Panc1 (cell line): ENCODE data around the gene HTN3. TPM values are rescaled to one million over a fixed set of nuclear protein-coding genes. Genes with fewer than 3 reads are reported as not detected.
"Not testable (repeated sequence)": the region's sequence is repeated elsewhere in the genome, so short reads cannot be mapped to it uniquely, and the experiment has no call there.

Source experiments
- ATAC-seq: fragments of 200-7000 bp; cut with Tn5 transposase; 2 replicates; pipeline ENCODE4 v1.9.1; 2020; ENCODE audit warnings: mild to moderate bottlenecking, moderate library complexity
- Bru-seq: library from RNA; stranded (reverse); fragments of 400-500 nt; gene quantifications from one replicate; lab custom pipeline; 2021; lab: Mats Ljungman, UMichigan
- BruChase-seq, 2 experiments: library from RNA; stranded (reverse); fragments of 400-500 nt; gene quantifications; one replicate each; lab custom pipeline; 2021; lab: Mats Ljungman, UMichigan
- BruUV-seq: library from RNA; stranded (reverse); fragments of 400-500 nt; replicated peaks from 2 replicates; lab custom pipeline; 2021; lab: Mats Ljungman, UMichigan
- CTCF ChIA-PET: fragments of 300-600 bp; sonication (Branson Sonifier 250); formaldehyde crosslinking; loops from one replicate; lab custom pipeline; 2022; ENCODE audit warnings: antibody characterized with exemption; lab: Charles Lee
- POLR2A ChIA-PET: fragments of 300-600 bp; sonication (Branson Sonifier 250); formaldehyde crosslinking; loops from one replicate; lab custom pipeline; 2022; ENCODE audit warnings: antibody characterized with exemption; lab: Charles Lee
- DNase-seq: peaks from one replicate; pipeline ENCODE4 v3.0.0-alpha.2; 2010; ENCODE audit warnings: low read depth, low spot score
- H3K27ac ChIP-seq: 2 replicates; pipeline ENCODE4 v1.5.1; 2011; ENCODE audit warnings: mild to moderate bottlenecking, low read length, inconsistent platforms
- H3K27me3 ChIP-seq: fragments of 200-500 bp; sonication (Bioruptor generic); 2 replicates; pipeline ENCODE4 v1.6.0; 2014; ENCODE audit warnings: low read length, inconsistent platforms; ENCODE audit not compliant: control insufficient read depth, insufficient read depth
- H3K36me3 ChIP-seq: fragments of 200-500 bp; sonication (Bioruptor generic); 2 replicates; pipeline ENCODE4 v1.5.1; 2014; ENCODE audit warnings: inconsistent platforms, mild to moderate bottlenecking, low read length, moderate library complexity; ENCODE audit not compliant: control insufficient read depth, insufficient read depth
- H3K4me1 ChIP-seq: 2 replicates; pipeline ENCODE4 v1.5.1; 2011; ENCODE audit warnings: inconsistent platforms, mild to moderate bottlenecking, low read length, moderate library complexity; ENCODE audit not compliant: control insufficient read depth, insufficient read depth
- H3K4me3 ChIP-seq, 2 experiments: 2 replicates each; pipeline ENCODE4 v1.5.1; 2011 to 2012; ENCODE audit warnings: low read depth in 2 of 2, low read length in 2 of 2, mild to moderate bottlenecking in 2 of 2, inconsistent platforms in 1 of 2, moderate library complexity in 1 of 2
- H3K9me3 ChIP-seq: fragments of 200-500 bp; sonication (Bioruptor generic); 2 replicates; pipeline ENCODE4 v1.5.1; 2014; ENCODE audit warnings: low read depth, mild to moderate bottlenecking, inconsistent platforms, low read length, moderate library complexity; ENCODE audit not compliant: control insufficient read depth, insufficient read depth
- CTCF ChIP-seq: fragments of 450-650 bp; IDR thresholded peaks from 2 replicates; pipeline ENCODE4 v1.5.1; 2017; ENCODE audit warnings: mild to moderate bottlenecking
- POLR2AphosphoS5 ChIP-seq: IDR thresholded peaks from 2 replicates; pipeline ENCODE4 v1.6.1; 2012; ENCODE audit warnings: mild to moderate bottlenecking, low read depth, low read length, moderate library complexity
- REST ChIP-seq, 2 experiments: IDR thresholded peaks; 2 replicates each; pipeline ENCODE4 v1.6.1; 2011 to 2012; ENCODE audit warnings: low read depth in 2 of 2, control low read depth in 1 of 2, low read length in 1 of 2, mild to moderate bottlenecking in 1 of 2, moderate library complexity in 1 of 2; ENCODE audit not compliant: insufficient read depth in 1 of 2
- SIN3A ChIP-seq: IDR thresholded peaks from 2 replicates; pipeline ENCODE4 v1.6.1; 2012; ENCODE audit warnings: low read depth, mild to moderate bottlenecking, low read length, moderate library complexity, borderline replicate concordance; ENCODE audit not compliant: insufficient read depth
- TCF7L2 ChIP-seq: IDR thresholded peaks from 2 replicates; pipeline ENCODE4 v1.6.1; 2011; ENCODE audit warnings: mild to moderate bottlenecking, low read depth, low read length, inconsistent platforms
- in situ Hi-C: cut with HindIII; loops from 2 replicates; pipeline ENCODE4 v1.10.0; 2016; ENCODE audit warnings: low sequenced_read_pairs, low pct_unique_long_range_greater_than_20kb
- intact Hi-C: fragments of 100-400 bp; cut with micrococcal nuclease; formaldehyde crosslinking; loops from one replicate; pipeline ENCODE4 v1.10.0; 2022; ENCODE audit not compliant: unreplicated experiment
- long read RNA-seq: library from polyadenylated mRNA; unstranded; transcript quantifications from one replicate; pipeline ENCODE4 v2.0.0, GENCODE V29; 2021; ENCODE audit not compliant: unreplicated experiment
- polyA plus RNA-seq: library from polyadenylated mRNA; unstranded; fragments of >200 nt; gene quantifications from one replicate; pipeline ENCODE4 v1.2.1, GENCODE V29; 2012; ENCODE audit warnings: missing spikeins; ENCODE audit not compliant: insufficient read length
- total RNA-seq: library from RNA; stranded (reverse); gene quantifications from one replicate; pipeline ENCODE4 v1.2.1, GENCODE V29; 2021; ENCODE audit not compliant: unreplicated experiment

Gene HTN3
- total RNA-seq (not detected), Bru-seq, nascent RNA (not detected), BruChase-seq, experiment 1, labeled RNA remaining after a 2-hour chase (not detected), BruChase-seq, experiment 2, labeled RNA remaining after a 6-hour chase (not detected)
- not detected for polyA plus RNA-seq
- long read RNA-seq: 0 reads

- ATAC-seq, H3K4me3 ChIP-seq, DNase-seq, H3K36me3 ChIP-seq, in situ Hi-C loops, BruUV-seq, intact Hi-C loops, POLR2A ChIA-PET, H3K27me3 ChIP-seq, H3K4me1 ChIP-seq, CTCF ChIA-PET, H3K9me3 ChIP-seq, H3K27ac ChIP-seq: not testable (repeated sequence)
These were observed at the start of gene HTN3 for GRCh38 chr4:70028159-70028558. HTN3 (plus strand) TSS chr4:70028459; CDS start chr4:70030741, 2,282 bp downstream.

- H3K27ac ChIP-seq: no peak overlapping the region
- ATAC-seq: no peak
- POLR2A ChIA-PET: no interaction called here
- H3K27me3 ChIP-seq: no peaks in the 10 kb centered on the region
- DNase-seq: no peak
- TF ChIP-seq POLR2AphosphoS5: no peak
- TF ChIP-seq CTCF: no peak
- TF ChIP-seq SIN3A: no peak
- no peak for TF ChIP-seq REST (IDR thresholded peaks at IDR 0.05; ENCODE audit: insufficient read depth in 1 of 2, low read depth in 2 of 2, low read length in 1 of 2)
- no peak for TF ChIP-seq TCF7L2
- in situ Hi-C loops (no loop called here), intact Hi-C loops (no loop called here)
- no peaks in the 10 kb centered on the region for H3K9me3 ChIP-seq
- H3K36me3 ChIP-seq: no peaks in the 10 kb centered on the region
- no peaks in the 10 kb centered on the region for H3K4me1 ChIP-seq
- CTCF ChIA-PET: no interaction called here
- no TSS peak for BruUV-seq
- H3K4me3 ChIP-seq: no peak overlapping the region
These were observed 44.2 kb upstream of the HTN3 start for GRCh38 chr4:69984030-69984443.

- intact Hi-C loops (no loop called here), in situ Hi-C loops (no loop called here)
- no peaks in the 10 kb centered on the region for H3K4me1 ChIP-seq
- ATAC-seq: no peak
- DNase-seq: no peak
- H3K4me3 ChIP-seq: no peak overlapping the region
- no TSS peak for BruUV-seq
- H3K27me3 ChIP-seq: no peaks in the 10 kb centered on the region
- no peak overlapping the region for H3K27ac ChIP-seq
- no peaks in the 10 kb centered on the region for H3K9me3 ChIP-seq
- H3K36me3 ChIP-seq: no peaks in the 10 kb centered on the region
- CTCF ChIA-PET: no interaction called here
- TF ChIP-seq REST (IDR thresholded peaks at IDR 0.05; ENCODE audit: insufficient read depth in 1 of 2, low read depth in 2 of 2, low read length in 1 of 2) (no peak), POLR2AphosphoS5 (no peak), TCF7L2 (no peak), CTCF (no peak), SIN3A (no peak)
- POLR2A ChIA-PET: no interaction called here
These were observed 41.6 kb upstream of the HTN3 start for GRCh38 chr4:69986663-69987062.
